GM12892 (cell line): ENCODE results near the gene HSPA12B.

Experiments
- POLR2A ChIP-seq: IDR thresholded peaks from 2 replicates; pipeline ENCODE4 v1.6.1; 2011; ENCODE audit warnings: low read depth, low read length, control low read depth
- POLR2AphosphoS5 ChIP-seq: IDR thresholded peaks from 2 replicates; pipeline ENCODE4 v1.6.1; 2011; ENCODE audit warnings: low read depth, low read length, control low read depth
- TAF1 ChIP-seq: IDR thresholded peaks from 2 replicates; pipeline ENCODE4 v1.6.1; 2011; ENCODE audit warnings: low read depth, mild to moderate bottlenecking, control low read depth, low read length, borderline replicate concordance

DNA sequence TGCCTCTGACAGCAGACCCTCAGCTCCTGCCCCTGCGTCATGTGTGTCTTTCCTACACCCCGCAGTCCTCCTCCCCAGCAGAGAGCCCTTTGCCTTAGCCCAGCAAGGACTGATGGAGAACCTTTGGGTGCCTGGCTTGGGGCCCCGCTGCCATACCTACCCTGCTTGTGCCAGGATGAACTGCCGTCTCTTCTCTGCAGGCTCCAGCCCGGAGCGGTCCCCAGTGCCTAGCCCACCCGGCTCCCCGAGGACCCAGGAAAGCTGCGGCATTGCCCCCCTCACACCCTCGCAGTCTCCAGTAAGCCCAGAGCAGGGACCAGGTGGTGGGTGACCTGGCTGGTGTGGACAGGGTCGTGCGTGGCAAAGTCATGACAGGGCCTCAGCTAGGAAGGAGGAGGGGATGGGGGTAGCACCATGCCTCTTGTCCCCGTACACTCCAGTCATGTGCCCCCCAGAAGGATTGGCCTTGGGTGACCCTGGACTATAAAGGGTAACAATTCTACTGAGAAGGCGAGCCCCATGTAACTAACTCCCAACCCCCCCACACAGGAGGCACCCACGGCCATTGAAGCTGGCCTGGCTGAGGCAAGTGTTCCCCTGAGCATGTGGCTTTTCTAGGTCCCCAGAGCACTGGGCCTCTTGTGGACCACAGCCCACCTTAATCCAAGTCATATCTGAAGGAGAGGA, 8.3 kb downstream of the HSPA12B start:
- TF ChIP-seq POLR2A = no peak
- TF ChIP-seq TAF1 = no peak
- no peak for TF ChIP-seq POLR2AphosphoS5
